HG03565 (cell line): ENCODE measurements around the gene ZNF484.

ENCODE experiments used
- ATAC-seq: cut with Tn5 transposase; IDR thresholded peaks from one replicate; pipeline ENCODE4 v1.9.1; 2021; ENCODE audit warnings: mild to moderate bottlenecking, moderate library complexity; ENCODE audit not compliant: unreplicated experiment

Gene ZNF484

DNA sequence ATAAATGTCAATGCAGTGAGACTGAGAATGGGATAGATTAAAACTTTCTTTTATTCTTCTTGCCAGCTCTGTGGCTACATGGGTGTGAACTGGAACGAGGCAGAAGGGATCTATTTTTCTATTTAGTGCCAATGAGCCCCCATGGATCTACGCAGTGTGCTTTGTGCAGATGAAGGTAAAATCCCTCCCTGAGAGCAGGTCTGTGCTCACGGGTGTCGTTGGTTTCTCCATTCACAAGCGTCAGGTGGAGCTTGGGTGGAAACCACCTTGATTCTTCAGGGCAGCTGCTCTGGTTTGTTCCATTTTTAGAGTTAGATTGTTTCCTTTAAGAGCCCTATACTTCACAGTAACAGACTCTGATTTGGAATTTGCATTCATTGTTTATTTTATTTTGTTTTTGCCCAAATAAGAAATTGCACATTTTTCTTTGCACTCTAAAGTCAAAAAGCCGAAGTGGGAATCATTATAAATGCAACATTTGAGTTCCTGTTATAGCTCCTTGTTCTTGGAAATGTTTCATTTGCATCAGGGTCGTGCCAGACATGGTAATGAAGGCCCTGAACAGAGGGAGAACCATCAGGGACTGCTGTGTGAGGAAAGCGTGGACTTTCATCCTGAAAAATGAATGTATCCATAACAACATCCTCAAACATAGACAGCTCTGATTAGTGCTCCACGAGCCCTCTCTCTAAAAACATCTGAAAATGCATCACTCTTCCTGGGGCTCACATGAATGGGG is 82.1 kb downstream of the ZNF484 start:
- no peak for ATAC-seq
